Loucy (cell line): ENCODE data around the gene PPP2R5C.

Experiments
- H2AFZ ChIP-seq: fragments of 200-600 bp; sonication (generic); 2 replicates; pipeline ENCODE4 v1.6.0; 2016; ENCODE audit warnings: antibody characterized with exemption, mild to moderate bottlenecking, low read length, moderate library complexity
- H3F3A ChIP-seq: fragments of 200-600 bp; 2 replicates; pipeline ENCODE4 v1.6.0; 2016; ENCODE audit warnings: antibody characterized with exemption, low read depth, mild to moderate bottlenecking
- H3K27me3 ChIP-seq: fragments of 200-600 bp; sonication (generic); 2 replicates; pipeline ENCODE4 v1.6.1; 2014; ENCODE audit warnings: low read length, mild to moderate bottlenecking; ENCODE audit not compliant: insufficient read depth, poor library complexity, severe bottlenecking
- H3K36me3 ChIP-seq: fragments of 200-600 bp; sonication (generic); 2 replicates; pipeline ENCODE4 v1.6.1; 2016; ENCODE audit warnings: low read length; ENCODE audit not compliant: insufficient read depth
- H3K4me1 ChIP-seq: fragments of 200-600 bp; sonication (generic); 2 replicates; pipeline ENCODE4 v1.5.1; 2014; ENCODE audit warnings: low read length, mild to moderate bottlenecking; ENCODE audit not compliant: insufficient read depth, poor library complexity, severe bottlenecking
- H3K4me2 ChIP-seq: fragments of 200-600 bp; sonication (generic); 2 replicates; pipeline ENCODE4 v1.6.0; 2014; ENCODE audit warnings: antibody characterized with exemption, low read length, low read depth, mild to moderate bottlenecking; ENCODE audit not compliant: poor library complexity, severe bottlenecking
- H3K4me3 ChIP-seq: fragments of 200-600 bp; sonication (generic); 2 replicates; pipeline ENCODE4 v1.5.1; 2014; ENCODE audit warnings: low read length, mild to moderate bottlenecking, mixed read lengths; ENCODE audit not compliant: poor library complexity, severe bottlenecking
- H3K79me2 ChIP-seq: fragments of 200-600 bp; sonication (generic); 2 replicates; pipeline ENCODE4 v1.6.1; 2014; ENCODE audit warnings: low read length; ENCODE audit not compliant: insufficient read depth
- H3K9ac ChIP-seq: fragments of 200-600 bp; sonication (generic); 2 replicates; pipeline ENCODE4 v1.6.0; 2014; ENCODE audit warnings: mild to moderate bottlenecking, low read depth, low read length, moderate library complexity; ENCODE audit not compliant: poor library complexity, severe bottlenecking
- H3K9me2 ChIP-seq: fragments of 200-600 bp; sonication (generic); replicated peaks from 2 replicates; pipeline ENCODE4 v1.6.1; 2016; ENCODE audit warnings: low read depth, low read length, mixed read lengths
- H3K9me3 ChIP-seq: fragments of 200-600 bp; sonication (generic); 2 replicates; pipeline ENCODE4 v1.6.1; 2014; ENCODE audit warnings: mild to moderate bottlenecking, antibody characterized with exemption, low read length, low read depth; ENCODE audit not compliant: insufficient read depth
- H4K20me1 ChIP-seq: fragments of 200-600 bp; sonication (generic); 2 replicates; pipeline ENCODE4 v1.6.0; 2014; ENCODE audit warnings: antibody characterized with exemption, low read length, mild to moderate bottlenecking; ENCODE audit not compliant: insufficient read depth, poor library complexity, severe bottlenecking
- CTCF ChIP-seq: fragments of 200-600 bp; sonication (generic); conservative IDR thresholded peaks from 2 replicates; pipeline ENCODE4 v1.5.1; 2014; ENCODE audit warnings: mild to moderate bottlenecking, antibody characterized with exemption, low read length
- EZH2phosphoT487 ChIP-seq: fragments of 200-600 bp; IDR thresholded peaks from 2 replicates; pipeline ENCODE4 v1.6.1; 2018; ENCODE audit warnings: antibody characterized with exemption, mild to moderate bottlenecking, moderate library complexity, borderline replicate concordance

The PPP2R5C gene

GRCh38 chr14:101819251-101819990 lies 57.9 kb downstream of the PPP2R5C start:
- H3K4me2 ChIP-seq = peak overlapping the region; percentile 99
- peaks cover 55% of the 10 kb centered on the region for H4K20me1 ChIP-seq
- TF ChIP-seq EZH2phosphoT487 = no peak
- H3K27me3 ChIP-seq = no peaks in the 10 kb centered on the region
- peaks cover 95% of the 10 kb centered on the region for H3K79me2 ChIP-seq
- peaks cover 19% of the 10 kb centered on the region; the same call in 1 of the 2 replicates for H3K36me3 ChIP-seq
- H3K9ac ChIP-seq = peak overlapping the region; percentile 70
- no peak overlapping the region for H2AFZ ChIP-seq
- H3K9me2 ChIP-seq = no peaks in the 10 kb centered on the region
- H3K9me3 ChIP-seq = no peaks in the 10 kb centered on the region
- peaks cover 77% of the 10 kb centered on the region for H3K4me1 ChIP-seq
- H3F3A ChIP-seq = peaks cover 4% of the 10 kb centered on the region; the same call in 1 of the 2 replicates
- H3K4me3 ChIP-seq = peak overlapping the region; percentile 70

GRCh38 chr14:101820283-101820798 lies 58.8 kb downstream of the PPP2R5C start:
- Histone ChIP-seq H3K9ac (no peak overlapping the region), H3K9me2 (no peaks in the 10 kb centered on the region), H3K36me3 (peaks cover 21% of the 10 kb centered on the region; the same call in 1 of the 2 replicates), H3K4me2 (peak overlapping the region; percentile 39), H4K20me1 (peaks cover 55% of the 10 kb centered on the region), H3F3A (peaks cover 4% of the 10 kb centered on the region; the same call in 1 of the 2 replicates), H3K4me3 (no peak overlapping the region), H3K4me1 (peaks cover 71% of the 10 kb centered on the region), H3K27me3 (no peaks in the 10 kb centered on the region), H3K79me2 (peaks cover 95% of the 10 kb centered on the region), H2AFZ (no peak overlapping the region), H3K9me3 (no peaks in the 10 kb centered on the region)
- TF ChIP-seq EZH2phosphoT487 (no peak), CTCF (no peak)

- H3F3A ChIP-seq = peaks cover 4% of the 10 kb centered on the region; the same call in 1 of the 2 replicates
- peaks cover 21% of the 10 kb centered on the region; the same call in 1 of the 2 replicates for H3K36me3 ChIP-seq
- H3K9me3 ChIP-seq = no peaks in the 10 kb centered on the region
- no peaks in the 10 kb centered on the region for H3K27me3 ChIP-seq
- TF ChIP-seq EZH2phosphoT487 = no peak
- no peak for TF ChIP-seq CTCF
- H2AFZ ChIP-seq = no peak overlapping the region
- no peak overlapping the region for H3K4me2 ChIP-seq
- peaks cover 95% of the 10 kb centered on the region for H3K79me2 ChIP-seq
- peaks cover 66% of the 10 kb centered on the region for H4K20me1 ChIP-seq
- no peak overlapping the region for H3K4me3 ChIP-seq
- no peak overlapping the region for H3K9ac ChIP-seq
- H3K9me2 ChIP-seq = no peaks in the 10 kb centered on the region
- H3K4me1 ChIP-seq = peaks cover 69% of the 10 kb centered on the region
Measured at GRCh38 chr14:101821528-101821927, 60.0 kb downstream of the PPP2R5C start.
